H1 (cell line): ENCODE data around the gene THOC6. TPM values are rescaled to one million over a fixed set of nuclear protein-coding genes. Genes with fewer than 3 reads are reported as not detected.

Source experiments
- CTCF ChIA-PET: fragments of 300-600 bp; sonication (Branson Sonifier 250); formaldehyde crosslinking; loops from one replicate; lab custom pipeline; 2021; ENCODE audit not compliant: partially characterized antibody; lab: Charles Lee
- POLR2A ChIA-PET: fragments of 300-600 bp; sonication (Branson Sonifier 250); formaldehyde crosslinking; loops from one replicate; lab custom pipeline; 2021; ENCODE audit warnings: inconsistent platforms; ENCODE audit not compliant: partially characterized antibody; lab: Charles Lee
- DNase-seq, 2 experiments: peaks; one replicate each; pipeline versions ENCODE4 v3.0.0 to v3.0.0-alpha.2; 2010 to 2022; ENCODE audit warnings: low spot score in 2 of 2, low read depth in 1 of 2, mixed read lengths in 1 of 2
- FAIRE-seq: peaks from 2 replicates; lab custom pipeline; 2011; peaks lifted over from hg19 to GRCh38; lab: Jason Lieb, UNC
- H2AFZ ChIP-seq: 2 replicates; pipeline ENCODE4 v1.8.1; 2012; ENCODE audit warnings: low read length, inconsistent platforms
- H2AK5ac ChIP-seq: 2 replicates; pipeline ENCODE4 v1.6.1; 2013; ENCODE audit warnings: low read depth, low read length
- H2BK120ac ChIP-seq: replicated peaks from 2 replicates; pipeline ENCODE3; 2013; ENCODE audit warnings: low read depth, low read length, inconsistent platforms
- H2BK12ac ChIP-seq: 2 replicates; pipeline ENCODE4 v1.6.1; 2013; ENCODE audit warnings: low read depth, low read length
- H2BK15ac ChIP-seq: 2 replicates; pipeline ENCODE4 v1.6.1; 2013; ENCODE audit warnings: low read length
- H2BK20ac ChIP-seq: 2 replicates; pipeline ENCODE4 v1.6.1; 2013; ENCODE audit warnings: low read length
- H2BK5ac ChIP-seq: 2 replicates; pipeline ENCODE4 v1.6.1; 2013; ENCODE audit warnings: low read depth, low read length
- H3K14ac ChIP-seq: 2 replicates; pipeline ENCODE4 v1.6.1; 2013; ENCODE audit warnings: inconsistent platforms; ENCODE audit not compliant: insufficient read length
- H3K18ac ChIP-seq: 2 replicates; pipeline ENCODE4 v1.6.1; 2013; ENCODE audit warnings: low read length; ENCODE audit errors: extremely low read depth
- H3K23ac ChIP-seq: 2 replicates; pipeline ENCODE4 v1.6.1; 2013; ENCODE audit warnings: inconsistent platforms; ENCODE audit not compliant: insufficient read length
- H3K23me2 ChIP-seq: 2 replicates; pipeline ENCODE4 v1.6.1; 2013; ENCODE audit warnings: low read depth, low read length
- H3K27ac ChIP-seq: 2 replicates; pipeline ENCODE4 v1.6.1; 2011; ENCODE audit warnings: low read depth, low read length, inconsistent platforms
- H3K27me3 ChIP-seq, 4 experiments: replicated peaks in 1 of 4; 1 replicate in 1 of 4; 2 replicates in 3 of 4; pipeline versions ENCODE4 v1.6.1 to v1.8.1; 2011 to 2013; ENCODE audit warnings: low read length in 3 of 4, mild to moderate bottlenecking in 3 of 4, inconsistent platforms in 2 of 4, mixed read lengths in 2 of 4, moderate library complexity in 1 of 4; ENCODE audit not compliant: control insufficient read depth in 3 of 4, insufficient read depth in 3 of 4; ENCODE audit errors: extremely low read depth in 1 of 4
- H3K36me3 ChIP-seq, 4 experiments: 2 replicates each; pipeline versions ENCODE4 v1.6.1 to v1.8.1; 2011 to 2013; ENCODE audit warnings: mild to moderate bottlenecking in 4 of 4, low read length in 3 of 4, moderate library complexity in 2 of 4, control low read depth in 1 of 4, inconsistent platforms in 1 of 4; ENCODE audit not compliant: insufficient read depth in 4 of 4, control insufficient read depth in 2 of 4
- H3K4ac ChIP-seq: replicated peaks from 2 replicates; pipeline ENCODE3; 2013; ENCODE audit warnings: low read length, low read depth, mixed read lengths, inconsistent platforms; ENCODE audit not compliant: insufficient read length
- H3K4me1 ChIP-seq, 4 experiments: replicated peaks in 1 of 4; 1 replicate in 1 of 4; 2 replicates in 3 of 4; pipeline versions ENCODE4 v1.6.1 to v1.8.1; 2011 to 2013; ENCODE audit warnings: low read length in 3 of 4, inconsistent platforms in 2 of 4, mixed read lengths in 1 of 4; ENCODE audit not compliant: insufficient read depth in 4 of 4, control insufficient read depth in 3 of 4
- H3K4me2 ChIP-seq, 2 experiments: 2 replicates each; pipeline versions ENCODE4 v1.6.1 to v1.8.1; 2011 to 2013; ENCODE audit warnings: low read depth in 2 of 2, low read length in 2 of 2, control low read depth in 1 of 2, inconsistent platforms in 1 of 2, mild to moderate bottlenecking in 1 of 2; ENCODE audit not compliant: insufficient read depth in 1 of 2
- H3K4me3 ChIP-seq, 4 experiments: fragments of 200-600, 300-600 bp in 1 of 4; sonication (generic), shearing (Covaris generic), sonication (Bioruptor Twin) in 1 of 4; 2 replicates each; pipeline versions ENCODE4 v1.5.1 to v1.8.1; 2011 to 2016; ENCODE audit warnings: low read length in 4 of 4, low read depth in 3 of 4, control low read depth in 2 of 4, inconsistent platforms in 2 of 4, mild to moderate bottlenecking in 2 of 4, mixed read lengths in 1 of 4, moderate library complexity in 1 of 4; ENCODE audit not compliant: insufficient read depth in 2 of 4; ENCODE audit errors: extremely low read depth in 1 of 4
- H3K56ac ChIP-seq: replicated peaks from 2 replicates; pipeline ENCODE3; 2013; ENCODE audit warnings: low read depth, mild to moderate bottlenecking, mixed read lengths, low read length, inconsistent platforms; ENCODE audit not compliant: insufficient read length
- H3K79me1 ChIP-seq: 2 replicates; pipeline ENCODE4 v1.6.1; 2013; ENCODE audit warnings: low read depth, low read length, control low read depth
- H3K79me2 ChIP-seq, 2 experiments: 2 replicates each; pipeline versions ENCODE4 v1.6.1 to v1.8.1; 2012 to 2013; ENCODE audit warnings: low read length in 2 of 2, mild to moderate bottlenecking in 2 of 2, inconsistent platforms in 1 of 2; ENCODE audit not compliant: insufficient read depth in 2 of 2, control insufficient read depth in 1 of 2
- H3K9ac ChIP-seq, 4 experiments: replicated peaks in 1 of 4; 1 replicate in 1 of 4; 2 replicates in 3 of 4; pipeline versions ENCODE4 v1.6.1 to v1.8.1; 2011 to 2013; ENCODE audit warnings: low read depth in 3 of 4, low read length in 3 of 4, control low read depth in 2 of 4, mild to moderate bottlenecking in 2 of 4, moderate library complexity in 2 of 4, inconsistent platforms in 1 of 4; ENCODE audit errors: extremely low read depth in 1 of 4
- H3K9me3 ChIP-seq, 2 experiments: 2 replicates each; pipeline versions ENCODE4 v1.6.1 to v1.8.1; 2012 to 2013; ENCODE audit warnings: mild to moderate bottlenecking in 2 of 2, moderate library complexity in 2 of 2, control low read depth in 1 of 2, inconsistent platforms in 1 of 2, low read depth in 1 of 2, low read length in 1 of 2, mixed read lengths in 1 of 2; ENCODE audit not compliant: insufficient read depth in 2 of 2
- H4K20me1 ChIP-seq, 2 experiments: replicated peaks in 1 of 2; 2 replicates each; pipeline versions ENCODE3 to v1.8.1; 2011 to 2013; ENCODE audit warnings: inconsistent platforms in 2 of 2, low read length in 2 of 2, mild to moderate bottlenecking in 1 of 2; ENCODE audit not compliant: insufficient read depth in 2 of 2, control insufficient read depth in 1 of 2
- H4K5ac ChIP-seq: 2 replicates; pipeline ENCODE4 v1.6.1; 2013; ENCODE audit warnings: low read length, low read depth, mixed read lengths, inconsistent platforms; ENCODE audit not compliant: insufficient read length
- H4K8ac ChIP-seq: 2 replicates; pipeline ENCODE4 v1.8.0; 2013; ENCODE audit warnings: mild to moderate bottlenecking, moderate library complexity, low read length, inconsistent platforms; ENCODE audit not compliant: insufficient read depth; ENCODE audit errors: extremely low read depth
- H4K91ac ChIP-seq: replicated peaks from 2 replicates; pipeline ENCODE3; 2013; ENCODE audit warnings: low read length, mixed read lengths, inconsistent platforms; ENCODE audit not compliant: insufficient read length
- HDAC6 ChIP-seq: IDR thresholded peaks from one replicate; pipeline ENCODE4 v1.7.1; 2012; ENCODE audit warnings: low read depth, mild to moderate bottlenecking, inconsistent platforms, low read length, moderate library complexity
- KDM4A ChIP-seq: IDR thresholded peaks from one replicate; pipeline ENCODE4 v1.7.1; 2012; ENCODE audit warnings: low read depth, mild to moderate bottlenecking, moderate library complexity, low read length, inconsistent platforms; ENCODE audit not compliant: severe bottlenecking
- MAX ChIP-seq: IDR thresholded peaks from 2 replicates; pipeline ENCODE4 v1.6.1; 2012; ENCODE audit warnings: inconsistent platforms
- SRF ChIP-seq: IDR thresholded peaks from 2 replicates; pipeline ENCODE4 v1.6.1; 2011; ENCODE audit warnings: mild to moderate bottlenecking, low read depth, low read length, moderate library complexity
- TEAD4 ChIP-seq: IDR thresholded peaks from 2 replicates; pipeline ENCODE4 v1.6.1; 2012; ENCODE audit warnings: low read depth, low read length, inconsistent platforms, mixed read lengths
- WGBS, 2 experiments: shearing (Covaris generic) in 1 of 2; methylation state at CpG; one replicate each; pipeline versions ENCODE4 v1.1.6 to v1.1.7; 2013 to 2015; ENCODE audit warnings: low lambda C conversion rate in 2 of 2, mixed read lengths in 2 of 2, inconsistent platforms in 1 of 2, low coverage in 1 of 2, missing lambda C conversion rate in 1 of 2; ENCODE audit not compliant: insufficient replicate concordance in 2 of 2, insufficient coverage in 1 of 2, insufficient read length in 1 of 2; ENCODE audit errors: extremely low coverage in 1 of 2, missing lambda C conversion rate in 1 of 2; 5-methylcytosine and 5-hydroxymethylcytosine counted together
- polyA plus RNA-seq, 7 experiments: library from polyadenylated mRNA; depleted of rRNA in 3 of 7; stranded (reverse) in 5 of 7; unstranded in 2 of 7; fragments of >200 nt in 5 of 7; fragments of 200-250 nt in 2 of 7; gene quantifications; 1 replicate in 5 of 7; 2 replicates in 1 of 7; 4 replicates in 1 of 7; pipeline versions ENCODE4 v1.2.1 to v1.2.3, GENCODE V29; 2011 to 2013; ENCODE audit warnings: missing spikeins in 2 of 7, mixed read lengths in 2 of 7
- total RNA-seq: library from RNA; stranded (reverse); fragmentation: NEBNext Ultra II Directional; extraction: Animal tissue kit (Norgen Biotek cat#: 25700); gene quantifications from 2 replicates; pipeline ENCODE4 v1.2.1, GENCODE V29; 2021

The THOC6 gene
- total and polyA plus RNA-seq, 2 of the 8 experiments (the other 6 are each of a cell fraction or from before 2014, with no cell fraction given), result 78.5 to 111 TPM

GRCh38 chr16:3047387-3047720 is 23.5 kb downstream of the THOC6 start:
- Histone ChIP-seq H2BK12ac (no peak overlapping the region), H3K27me3 (peaks cover 0 to 8% (median 3%) of the 10 kb centered on the region in 4 experiments; a peak in 6 of 7 replicates), H2BK20ac (no peak overlapping the region), H3K79me1 (no peaks in the 10 kb centered on the region), H2AFZ (no peak overlapping the region), H4K5ac (no peak overlapping the region), H2BK15ac (no peak overlapping the region), H3K27ac (no peak overlapping the region), H3K9me3 (no peaks in the 10 kb centered on the region), H2BK120ac (no peak overlapping the region), H3K9ac (no peak overlapping the region), H2AK5ac (no peak overlapping the region), H3K4ac (no peak overlapping the region), H2BK5ac (no peak overlapping the region; the same call in 1 of the 2 replicates), H3K4me1 (peaks cover 0 to 3% (median 0%) of the 10 kb centered on the region in 4 experiments; a peak in 3 of 7 replicates), H3K23ac (no peak overlapping the region), H3K56ac (no peak overlapping the region), H3K23me2 (peaks cover 6% of the 10 kb centered on the region; the same call in 1 of the 2 replicates), H3K36me3 (no peaks in the 10 kb centered on the region), H3K18ac (peak overlapping the region; percentile 48; the same call in 1 of the 2 replicates), H3K4me2 (peak overlapping the region; percentile 79 to 84), H3K79me2 (peaks cover 0 to 5% of the 10 kb centered on the region in 2 experiments; a peak in 1 of 4 replicates), H4K20me1 (peaks cover 0 to 16% of the 10 kb centered on the region in 2 experiments), H4K91ac (peak overlapping the region; percentile 54), H3K4me3 (peak overlapping the region; percentile 66 to 89 (median 80)), H4K8ac (peak overlapping the region; percentile 68; the same call in 1 of the 2 replicates), H3K14ac (no peak overlapping the region)
- ChIA-PET CTCF (interaction anchor here (0.6 to 7.4 kb wide), 13 partner anchors 9 to 1355 kb away, joined by 3 to 117 read pairs (median 5); partner anchors contain the start of genes ZNF213 and ZSCAN10), POLR2A (interaction anchor here (0.8 to 6.1 kb wide), 25 partner anchors 8 to 142 kb away, joined by 3 to 94 read pairs (median 5); partner anchors contain the start of genes CLDN6, HCFC1R1, IL32 and PAQR4)
- DNase-seq (no peak), FAIRE-seq (no peak)
- WGBS, 2 experiments, result 12% methylated on average over 13 of the region's 13 CpGs; no CpG with 5 or more reads in 1 of the 2 experiments
- TF ChIP-seq HDAC6 (no peak), TEAD4 (no peak), KDM4A (peak; percentile 36), MAX (no peak), SRF (no peak)
